ENCODE data around the gene UBAP2L.
"Not testable (repeated sequence)": the region's sequence is repeated elsewhere in the genome, so short reads cannot be mapped to it uniquely, and the experiment has no call there.

Gene UBAP2L

DNA sequence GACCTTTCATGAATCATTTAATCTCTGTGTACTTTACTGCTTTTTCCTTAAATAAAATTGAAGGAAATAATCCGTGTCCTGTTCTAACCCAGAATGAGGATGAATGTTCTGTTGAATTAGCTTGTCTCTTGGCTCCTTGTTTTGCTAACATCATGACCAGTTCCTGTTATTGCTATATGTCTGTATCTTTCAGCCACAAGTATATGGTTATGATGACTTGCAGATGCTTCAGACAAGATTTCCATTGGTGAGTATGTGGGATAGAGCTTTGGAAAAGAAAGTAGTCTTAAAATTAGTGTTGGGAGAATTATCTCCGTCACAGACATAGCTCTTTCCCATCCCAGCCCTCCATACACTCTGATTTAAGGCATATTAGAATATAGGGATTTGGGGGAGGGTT lies 38.0 kb downstream of the UBAP2L start:
- Mint-ChIP-seq H3K4me1 (peaks cover 10% of the 10 kb centered on the region), H3K27me3 (no peaks in the 10 kb centered on the region), H3K4me3 (no peak overlapping the region), H3K9me3 (no peaks in the 10 kb centered on the region), H3K36me3 (peaks cover 88% of the 10 kb centered on the region), H3K27ac (no peak overlapping the region)
- ATAC-seq: no peak

DNA sequence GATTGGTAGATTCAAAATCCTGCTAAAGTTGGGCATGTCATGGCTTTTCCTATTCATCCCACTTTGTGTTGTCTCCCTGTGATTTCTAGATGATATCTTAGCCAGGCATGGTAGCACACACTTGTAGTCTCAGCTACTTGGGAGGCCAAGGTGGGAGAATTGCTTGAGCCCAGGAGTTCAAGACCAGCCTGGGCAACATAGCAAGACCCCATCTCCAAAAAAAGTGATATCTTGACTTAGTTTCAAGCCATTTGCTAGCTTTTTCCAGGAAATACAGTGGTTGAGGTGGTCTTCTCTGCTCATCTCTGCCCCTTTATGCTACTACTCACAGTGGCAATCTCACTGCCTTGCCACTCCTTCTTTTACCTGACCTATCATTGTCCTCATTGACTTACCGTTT lies 39.4 kb downstream of the UBAP2L start:
- Mint-ChIP-seq H3K36me3 (peaks cover 84% of the 10 kb centered on the region), H3K27me3 (no peaks in the 10 kb centered on the region), H3K4me1 (peaks cover 10% of the 10 kb centered on the region), H3K4me3 (no peak overlapping the region), H3K9me3 (no peaks in the 10 kb centered on the region), H3K27ac (no peak overlapping the region)
- ATAC-seq: no peak

DNA sequence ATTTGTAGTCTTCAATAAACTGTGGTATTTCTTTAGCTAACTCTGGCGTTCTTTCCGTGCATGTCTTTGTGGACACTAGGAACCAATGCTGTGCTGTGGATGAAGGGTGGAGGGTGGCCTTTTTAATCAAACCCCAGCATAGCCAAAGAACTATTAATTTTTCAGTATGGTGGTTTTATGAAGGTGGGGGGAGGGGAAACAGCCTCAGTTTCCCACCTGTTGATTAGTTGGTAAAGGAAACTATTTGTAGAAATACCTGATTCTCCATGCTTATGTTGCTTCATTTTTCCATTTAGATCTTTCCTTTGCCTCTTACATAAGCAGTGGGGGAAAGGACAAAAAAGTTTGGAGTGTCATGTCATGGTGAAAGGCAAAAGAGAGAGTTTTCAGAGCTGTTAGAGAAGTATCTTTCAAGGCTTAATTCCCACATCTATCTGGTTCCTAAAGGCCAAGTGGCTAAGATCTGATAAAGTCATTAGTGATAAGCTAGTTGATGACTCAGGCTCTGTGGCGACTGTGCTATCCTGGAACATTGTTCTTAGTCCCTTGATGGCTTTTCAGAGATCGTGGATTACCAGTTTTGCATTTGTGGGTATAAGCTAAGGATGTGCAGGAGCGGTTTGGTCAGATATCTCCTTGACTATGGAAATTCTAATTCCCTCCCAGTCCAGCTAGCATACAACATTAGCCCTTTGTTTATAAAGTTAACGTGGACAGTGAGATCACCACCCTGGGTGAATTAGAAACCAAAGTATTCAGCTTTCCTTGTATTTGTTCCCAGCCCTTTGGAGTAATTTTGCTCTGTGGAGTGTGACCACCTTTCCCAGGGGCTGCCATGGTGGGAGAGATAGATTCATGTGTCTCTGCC lies 42.9 kb downstream of the UBAP2L start:
- no peak overlapping the region for H3K4me3 Mint-ChIP-seq
- H3K36me3 Mint-ChIP-seq: peaks cover 66% of the 10 kb centered on the region
- no peaks in the 10 kb centered on the region for H3K9me3 Mint-ChIP-seq
- H3K27me3 Mint-ChIP-seq: no peaks in the 10 kb centered on the region
- ATAC-seq: no peak
- H3K27ac Mint-ChIP-seq: peak overlapping the region; percentile 56
- H3K4me1 Mint-ChIP-seq: peaks cover 10% of the 10 kb centered on the region

DNA sequence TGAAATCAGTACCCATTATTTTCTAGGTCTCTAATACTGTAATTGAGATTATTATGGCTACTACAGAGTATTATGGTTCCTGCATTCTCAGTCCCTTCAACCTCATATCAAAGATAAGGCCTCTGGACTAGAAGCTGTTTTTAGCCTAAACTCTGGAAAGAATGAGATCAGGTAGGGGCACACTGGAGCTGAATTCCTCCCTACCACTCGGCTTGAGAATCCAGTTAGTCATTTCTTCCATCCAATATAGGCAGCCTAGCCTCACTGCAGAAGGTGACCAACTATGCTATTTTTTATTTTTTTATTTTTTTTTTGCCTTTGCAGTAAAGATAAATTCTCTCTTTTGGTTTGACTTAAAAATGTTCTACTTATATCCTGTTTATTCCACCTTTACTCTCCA lies 43.7 kb downstream of the UBAP2L start:
- Mint-ChIP-seq H3K36me3 (peaks cover 70% of the 10 kb centered on the region), H3K4me3 (no peak overlapping the region), H3K27me3 (no peaks in the 10 kb centered on the region), H3K9me3 (no peaks in the 10 kb centered on the region), H3K4me1 (peaks cover 11% of the 10 kb centered on the region), H3K27ac (peak overlapping the region; percentile 56)
- no peak for ATAC-seq

DNA sequence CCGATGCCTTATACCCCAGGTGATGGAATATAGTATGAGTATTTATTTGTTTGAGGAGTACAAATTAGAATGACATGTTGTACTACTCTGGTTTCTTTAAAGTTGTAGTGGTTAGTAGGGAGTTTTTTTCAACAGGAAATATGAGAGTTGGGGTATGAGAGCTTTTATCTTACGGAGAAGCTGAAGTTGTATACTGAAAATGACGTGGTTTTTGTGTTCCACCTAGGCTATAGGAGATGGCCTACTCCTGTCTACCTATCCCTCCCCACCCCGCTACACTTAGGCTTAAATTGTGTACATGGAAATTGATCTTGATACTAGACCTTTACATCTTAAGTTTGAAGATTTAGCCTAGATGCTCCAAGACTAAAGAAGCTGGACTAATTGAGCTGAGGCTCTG lies 44.8 kb downstream of the UBAP2L start:
- ATAC-seq: no peak
- no peak overlapping the region for H3K4me3 Mint-ChIP-seq

DNA sequence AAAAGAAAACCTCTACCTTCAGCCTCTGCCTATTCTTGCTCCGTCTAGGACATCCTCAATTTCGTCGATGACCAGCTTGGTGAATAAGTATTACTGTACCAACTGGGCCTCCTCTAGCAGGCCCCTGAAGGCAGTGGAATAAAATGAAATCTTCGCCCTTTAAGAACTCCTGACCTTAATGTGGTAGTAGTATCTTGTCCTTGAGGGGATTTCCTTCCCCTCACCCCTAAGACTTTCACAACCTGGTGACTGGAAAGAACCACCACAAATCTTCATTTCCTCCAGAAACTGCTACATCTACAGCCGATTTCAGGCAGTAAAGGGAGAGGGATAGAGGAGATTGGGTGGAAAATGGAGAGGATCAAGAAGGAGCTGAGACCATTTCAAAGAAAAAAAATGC lies 50.1 kb downstream of the UBAP2L start:
- no peaks in the 10 kb centered on the region for H3K9me3 Mint-ChIP-seq
- peaks cover 56% of the 10 kb centered on the region for H3K36me3 Mint-ChIP-seq
- peak; percentile 49 for ATAC-seq
- H3K4me3 Mint-ChIP-seq: peak overlapping the region; percentile 63
- peaks cover 44% of the 10 kb centered on the region for H3K4me1 Mint-ChIP-seq
- H3K27ac Mint-ChIP-seq: peak overlapping the region; percentile 96
- no peaks in the 10 kb centered on the region for H3K27me3 Mint-ChIP-seq

More for the DNA sequence above, 44.8 kb downstream of the UBAP2L start:
- Mint-ChIP-seq H3K27ac (peak overlapping the region; percentile 56), H3K4me1 (peaks cover 22% of the 10 kb centered on the region), H3K27me3 (no peaks in the 10 kb centered on the region), H3K36me3 (peaks cover 73% of the 10 kb centered on the region), H3K9me3 (no peaks in the 10 kb centered on the region)

DNA sequence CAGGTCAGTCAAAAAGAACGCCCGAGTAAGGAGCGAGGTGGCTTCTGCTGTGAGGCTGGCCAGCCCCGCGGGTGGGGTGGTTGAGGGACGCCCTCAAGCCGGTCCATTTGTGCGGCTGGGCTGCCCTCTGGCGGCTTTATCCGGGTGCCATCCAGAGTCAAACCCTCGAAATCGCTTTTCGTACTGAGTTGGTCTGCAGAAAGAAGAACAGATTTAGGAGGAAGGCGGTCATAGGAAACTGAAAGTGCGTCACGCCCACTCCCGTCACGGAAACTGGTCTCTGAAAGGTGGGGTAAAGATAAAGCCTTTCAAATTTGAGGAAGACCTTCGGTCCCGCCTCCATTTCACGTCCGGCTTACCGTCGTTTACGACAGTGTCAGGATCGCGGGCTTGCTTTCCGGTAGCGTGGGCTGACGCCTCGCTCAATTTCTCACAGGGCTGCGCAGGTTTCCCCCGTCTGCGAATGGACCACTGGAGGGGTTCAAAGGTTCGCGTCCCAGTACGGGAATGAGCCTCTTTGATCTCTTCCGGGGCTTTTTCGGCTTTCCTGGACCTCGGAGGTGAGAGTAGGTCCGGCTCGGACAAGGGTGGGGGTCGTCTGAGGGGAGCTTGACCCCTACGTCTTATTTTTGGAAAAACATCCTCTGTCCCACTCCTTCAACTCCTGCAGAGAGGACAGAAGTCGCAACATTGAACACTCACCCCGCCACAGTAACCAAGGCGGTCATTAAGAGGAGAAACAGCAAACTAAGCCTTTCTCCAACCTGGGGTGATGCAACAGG lies 51.7 kb downstream of the UBAP2L start, which contains the start of gene HAX1:
HAX1 (plus strand) TSS at position 413 of the 782 bp plus-strand sequence; CDS start at position 508, 95 bp downstream.
- peak; percentile 95 for ATAC-seq
- Mint-ChIP-seq H3K9me3 (no peaks in the 10 kb centered on the region), H3K27me3 (no peaks in the 10 kb centered on the region), H3K4me3 (peak within 1 kb of the TSS; percentile 93), H3K27ac (peak within 1 kb of the TSS; percentile 96), H3K4me1 (peaks cover 44% of the 10 kb centered on the region), H3K36me3 (peaks cover 57% of the 10 kb centered on the region)

DNA sequence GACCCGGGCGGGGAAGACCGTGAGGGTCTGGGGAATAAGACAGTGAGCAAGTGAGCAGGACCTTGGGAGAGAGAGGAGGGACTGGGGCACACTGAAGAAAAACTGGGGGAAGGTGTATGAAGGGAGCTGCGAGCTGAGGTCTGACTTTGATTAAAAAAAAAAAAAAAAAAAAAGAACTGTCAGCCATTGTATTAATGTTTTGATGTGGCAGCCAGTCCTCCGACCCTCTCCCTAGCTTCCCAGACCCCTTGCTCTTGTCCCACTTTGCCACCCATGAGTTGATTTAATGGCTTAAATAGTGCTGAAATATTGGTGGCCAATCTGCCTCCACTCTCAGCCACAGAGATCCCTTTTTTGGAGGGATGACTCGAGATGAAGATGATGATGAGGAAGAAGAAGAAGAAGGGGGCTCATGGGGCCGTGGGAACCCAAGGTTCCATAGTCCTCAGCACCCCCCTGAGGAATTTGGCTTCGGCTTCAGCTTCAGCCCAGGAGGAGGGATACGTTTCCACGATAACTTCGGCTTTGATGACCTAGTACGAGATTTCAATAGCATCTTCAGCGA lies 52.3 kb downstream of the UBAP2L start:
- Mint-ChIP-seq H3K4me3 (peak overlapping the region; percentile 93), H3K36me3 (peaks cover 57% of the 10 kb centered on the region), H3K27me3 (no peaks in the 10 kb centered on the region), H3K9me3 (no peaks in the 10 kb centered on the region), H3K27ac (peak overlapping the region; percentile 96), H3K4me1 (peaks cover 44% of the 10 kb centered on the region)
- ATAC-seq: no peak

DNA sequence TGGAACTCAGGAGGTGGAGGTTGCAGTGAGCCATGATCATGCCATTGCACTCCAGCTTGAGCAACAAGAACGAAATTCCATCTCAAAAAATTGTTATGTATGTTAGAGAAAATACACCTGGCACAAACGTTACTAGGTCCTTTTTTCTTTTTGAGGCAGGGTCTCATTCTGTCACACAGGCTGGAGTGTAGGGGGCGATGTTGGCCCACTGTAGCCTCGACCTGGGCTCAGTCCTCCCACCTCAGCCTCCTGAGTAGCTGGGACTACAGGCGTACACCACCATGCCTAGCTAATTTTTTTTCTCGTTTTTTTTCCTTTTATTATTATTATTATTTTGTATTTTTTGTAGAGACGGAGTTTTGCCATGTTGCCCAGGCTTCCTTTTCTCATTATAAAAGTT lies 56.0 kb downstream of the UBAP2L start:
- Mint-ChIP-seq H3K27ac (no peak overlapping the region), H3K4me1 (peaks cover 19% of the 10 kb centered on the region), H3K4me3 (no peak overlapping the region), H3K27me3 (no peaks in the 10 kb centered on the region), H3K9me3 (no peaks in the 10 kb centered on the region), H3K36me3 (peaks cover 29% of the 10 kb centered on the region)
- no peak for ATAC-seq

DNA sequence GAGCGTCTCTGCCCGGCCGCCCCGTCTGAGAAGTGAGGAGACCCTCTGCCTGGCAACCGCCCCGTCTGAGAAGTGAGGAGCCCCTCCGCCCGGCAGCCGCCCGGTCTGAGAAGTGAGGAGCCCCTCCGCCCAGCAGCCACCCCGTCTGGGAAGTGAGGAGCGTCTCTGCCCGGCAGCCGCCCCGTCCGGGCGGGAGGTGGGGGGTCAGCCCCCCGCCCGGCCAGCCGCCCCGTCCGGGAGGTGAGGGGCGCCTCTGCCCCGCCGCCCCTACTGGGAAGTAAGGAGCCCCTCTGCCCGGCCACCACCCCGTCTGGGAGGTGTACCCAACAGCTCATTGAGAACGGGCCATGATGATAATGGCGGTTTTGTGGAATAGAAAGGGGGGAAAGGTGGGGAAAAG lies 66.8 kb downstream of the UBAP2L start:
- not testable (repeated sequence) for H3K9me3 Mint-ChIP-seq, H3K4me3 Mint-ChIP-seq, H3K4me1 Mint-ChIP-seq, H3K27me3 Mint-ChIP-seq, H3K27ac Mint-ChIP-seq, H3K36me3 Mint-ChIP-seq, ATAC-seq

DNA sequence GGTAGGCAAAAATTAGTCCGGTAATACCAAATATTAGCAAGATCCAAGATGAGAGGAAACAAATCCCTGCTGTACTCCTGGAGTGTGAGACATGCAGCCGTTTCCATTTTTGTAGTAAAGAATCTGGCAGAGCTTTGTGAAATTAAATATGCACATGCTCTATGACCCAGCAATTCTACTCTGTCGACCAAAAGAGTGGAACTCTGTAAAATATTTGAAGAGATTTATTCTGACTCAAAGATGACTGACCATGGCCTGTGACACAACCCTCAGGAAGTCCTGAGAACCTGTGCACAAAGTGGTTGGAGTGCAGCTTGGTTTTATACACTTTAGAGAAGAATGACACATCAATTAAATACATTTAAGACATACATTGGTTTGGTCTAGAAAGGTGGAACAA lies 67.9 kb downstream of the UBAP2L start:
- H3K4me1 Mint-ChIP-seq: no peaks in the 10 kb centered on the region
- peaks cover 7% of the 10 kb centered on the region for H3K9me3 Mint-ChIP-seq
- H3K27ac Mint-ChIP-seq: no peak overlapping the region
- ATAC-seq: no peak
- H3K36me3 Mint-ChIP-seq: peaks cover 7% of the 10 kb centered on the region
- no peak overlapping the region for H3K4me3 Mint-ChIP-seq
- no peaks in the 10 kb centered on the region for H3K27me3 Mint-ChIP-seq

DNA sequence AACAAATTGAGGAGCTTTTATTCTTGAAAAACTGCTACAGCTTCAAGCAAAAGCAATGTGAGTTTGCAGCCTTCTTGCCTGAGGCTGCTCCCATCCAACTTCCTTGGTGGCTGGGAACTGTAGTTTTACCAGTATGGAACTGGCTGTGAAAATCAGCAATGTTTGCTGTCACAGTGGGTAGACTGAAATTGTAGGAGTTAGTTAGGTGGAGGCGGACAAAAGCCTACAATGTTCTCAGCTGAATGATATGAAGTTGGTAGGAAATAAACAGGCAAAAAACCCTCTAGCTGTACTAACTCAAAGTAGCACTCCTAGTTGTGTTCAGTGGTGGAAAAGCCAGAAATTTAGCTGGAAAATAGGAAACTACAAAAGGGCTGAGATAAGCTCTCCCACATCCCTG lies 70.2 kb downstream of the UBAP2L start:
- Mint-ChIP-seq H3K9me3 (peaks cover 14% of the 10 kb centered on the region), H3K4me3 (no peak overlapping the region), H3K36me3 (peaks cover 12% of the 10 kb centered on the region), H3K27ac (no peak overlapping the region), H3K27me3 (no peaks in the 10 kb centered on the region), H3K4me1 (no peaks in the 10 kb centered on the region)
- ATAC-seq: no peak

DNA sequence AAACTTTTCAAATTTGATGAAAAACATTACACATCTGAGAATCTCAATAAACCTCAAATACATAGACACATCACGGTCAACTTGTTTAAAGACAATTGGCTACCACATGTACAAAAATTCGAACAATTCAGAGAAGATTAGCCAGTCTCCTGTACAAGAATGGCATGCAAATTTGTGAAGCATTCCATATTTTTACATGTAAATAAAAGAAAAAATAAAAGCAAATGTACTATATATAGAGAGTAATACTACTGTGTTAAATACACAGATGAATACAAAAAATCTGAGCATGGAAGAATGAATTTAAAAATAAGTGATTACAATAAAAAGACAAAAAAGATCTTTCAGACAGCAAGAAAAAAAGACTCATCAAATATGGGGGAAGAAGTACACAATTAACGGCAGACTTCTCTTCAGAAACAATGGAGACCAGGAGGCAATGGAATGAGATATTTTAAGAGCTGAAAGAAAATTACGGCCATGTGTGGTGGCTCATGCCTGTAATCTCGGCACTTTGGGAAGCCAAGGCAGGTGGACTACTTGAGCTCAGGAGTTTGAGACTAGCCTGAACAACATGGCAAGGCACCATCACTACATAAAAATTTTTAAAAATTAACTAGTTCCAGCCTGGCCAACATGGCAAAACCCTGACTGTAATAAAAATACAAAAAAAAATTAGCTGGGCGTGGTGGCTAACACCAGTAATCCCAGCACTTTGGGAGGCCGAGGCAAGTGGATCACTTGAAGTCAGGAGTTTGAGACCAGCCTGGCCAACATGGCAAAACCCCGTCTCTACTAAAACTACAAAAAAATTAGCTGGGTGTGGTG lies 74.9 kb downstream of the UBAP2L start:
- peaks cover 11% of the 10 kb centered on the region for H3K9me3 Mint-ChIP-seq
- no peaks in the 10 kb centered on the region for H3K27me3 Mint-ChIP-seq
- no peak for ATAC-seq
- no peaks in the 10 kb centered on the region for H3K4me1 Mint-ChIP-seq
- peaks cover 12% of the 10 kb centered on the region for H3K36me3 Mint-ChIP-seq
- no peak overlapping the region for H3K4me3 Mint-ChIP-seq
- H3K27ac Mint-ChIP-seq: no peak overlapping the region

DNA sequence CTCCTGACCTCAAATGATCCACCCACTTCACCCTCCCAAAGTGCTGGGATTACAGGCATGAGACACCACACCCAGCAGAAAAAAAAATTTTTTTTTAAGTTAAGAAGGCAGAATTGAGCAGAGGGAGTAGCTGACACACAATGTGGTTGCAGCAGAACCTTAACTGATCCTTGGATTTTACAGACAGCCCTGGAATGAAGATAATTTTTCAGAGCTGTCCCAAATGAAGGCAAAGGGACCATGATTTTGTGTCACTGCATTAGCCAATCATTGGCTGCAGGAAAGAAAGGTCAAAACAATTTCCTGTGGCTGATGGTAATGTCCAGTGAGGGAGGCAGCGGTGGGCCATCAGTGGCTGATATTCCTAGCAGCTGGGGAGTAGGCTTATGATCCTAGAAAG lies 80.8 kb downstream of the UBAP2L start:
- no peak overlapping the region for H3K4me3 Mint-ChIP-seq
- no peaks in the 10 kb centered on the region for H3K27me3 Mint-ChIP-seq
- no peak for ATAC-seq
- no peaks in the 10 kb centered on the region for H3K36me3 Mint-ChIP-seq
- no peaks in the 10 kb centered on the region for H3K4me1 Mint-ChIP-seq
- no peaks in the 10 kb centered on the region for H3K9me3 Mint-ChIP-seq
- no peak overlapping the region for H3K27ac Mint-ChIP-seq
